Endothelial cell (in vitro differentiated cells): ENCODE results near the gene PHAF1. TPM values are rescaled to one million over a fixed set of nuclear protein-coding genes. Genes with fewer than 3 reads are reported as not detected.

Source experiments
- DNase-seq: peaks from one replicate; pipeline ENCODE4 v3.0.0; 2021; ENCODE audit warnings: low spot score
- H3K27ac Mint-ChIP-seq: one replicate; pipeline ENCODE4 v1.8.0; 2021; ENCODE audit warnings: mixed read lengths, inconsistent platforms; ENCODE audit not compliant: unreplicated experiment
- H3K27me3 Mint-ChIP-seq: one replicate; pipeline ENCODE4 v1.8.0; 2021; ENCODE audit warnings: mild to moderate bottlenecking, moderate library complexity, mixed read lengths, inconsistent platforms; ENCODE audit not compliant: unreplicated experiment
- H3K36me3 Mint-ChIP-seq: one replicate; pipeline ENCODE4 v1.8.0; 2021; ENCODE audit warnings: mild to moderate bottlenecking, low read depth, mixed read lengths, inconsistent platforms; ENCODE audit not compliant: unreplicated experiment
- H3K4me1 Mint-ChIP-seq: one replicate; pipeline ENCODE4 v1.8.0; 2021; ENCODE audit warnings: mild to moderate bottlenecking, mixed read lengths, inconsistent platforms; ENCODE audit not compliant: unreplicated experiment
- H3K4me3 Mint-ChIP-seq: one replicate; pipeline ENCODE4 v1.8.0; 2021; ENCODE audit warnings: mild to moderate bottlenecking, mixed read lengths, inconsistent platforms; ENCODE audit not compliant: unreplicated experiment
- H3K9me3 Mint-ChIP-seq: one replicate; pipeline ENCODE4 v1.8.0; 2021; ENCODE audit warnings: mixed read lengths, inconsistent platforms; ENCODE audit not compliant: unreplicated experiment
- CTCF ChIP-seq: fragments of 200-600 bp; sonication (generic); IDR thresholded peaks from one replicate; pipeline ENCODE4 v1.5.0; 2021; ENCODE audit warnings: antibody characterized with exemption; ENCODE audit not compliant: unreplicated experiment
- total RNA-seq: library from RNA; stranded (reverse); fragmentation: NEBNext Ultra II Directional; extraction: Animal tissue kit (Norgen Biotek cat#: 25700); gene quantifications from one replicate; pipeline ENCODE4 v1.2.1, GENCODE V29; 2021; ENCODE audit not compliant: unreplicated experiment

PHAF1 gene
- total RNA-seq, 1 donor from 2014 or later, result 17.7 TPM

GRCh38 chr16:67077871-67078270 is 31.9 kb upstream of the PHAF1 start:
- no peak overlapping the region for H3K4me3 Mint-ChIP-seq
- H3K27me3 Mint-ChIP-seq, result no peaks in the 10 kb centered on the region
- no peaks in the 10 kb centered on the region for H3K4me1 Mint-ChIP-seq
- no peaks in the 10 kb centered on the region for H3K9me3 Mint-ChIP-seq
- H3K27ac Mint-ChIP-seq, result no peak overlapping the region
- TF ChIP-seq CTCF, result no peak
- H3K36me3 Mint-ChIP-seq, result no peaks in the 10 kb centered on the region
- DNase-seq, result no peak

- H3K27me3 Mint-ChIP-seq, result no peaks in the 10 kb centered on the region
- peaks cover 5% of the 10 kb centered on the region for H3K36me3 Mint-ChIP-seq
- H3K27ac Mint-ChIP-seq, result no peak overlapping the region
- H3K4me3 Mint-ChIP-seq, result no peak overlapping the region
- H3K4me1 Mint-ChIP-seq, result no peaks in the 10 kb centered on the region
- no peak for DNase-seq
- no peak for TF ChIP-seq CTCF
- no peaks in the 10 kb centered on the region for H3K9me3 Mint-ChIP-seq
These were observed 27.6 kb upstream of the PHAF1 start for GRCh38 chr16:67082100-67082499.

- Mint-ChIP-seq H3K27ac (no peak overlapping the region), H3K27me3 (no peaks in the 10 kb centered on the region), H3K4me1 (no peaks in the 10 kb centered on the region), H3K9me3 (no peaks in the 10 kb centered on the region), H3K36me3 (peaks cover 5% of the 10 kb centered on the region), H3K4me3 (no peak overlapping the region)
- DNase-seq, result no peak
- no peak for TF ChIP-seq CTCF
These were observed 26.9 kb upstream of the PHAF1 start for GRCh38 chr16:67082891-67083290.

- DNase-seq, result no peak
- no peaks in the 10 kb centered on the region for H3K9me3 Mint-ChIP-seq
- no peak for TF ChIP-seq CTCF
- H3K4me3 Mint-ChIP-seq, result no peak overlapping the region
- no peaks in the 10 kb centered on the region for H3K27me3 Mint-ChIP-seq
- peaks cover 5% of the 10 kb centered on the region for H3K36me3 Mint-ChIP-seq
- no peak overlapping the region for H3K27ac Mint-ChIP-seq
- no peaks in the 10 kb centered on the region for H3K4me1 Mint-ChIP-seq
These were observed 25.3 kb upstream of the PHAF1 start for GRCh38 chr16:67084345-67085028.

GRCh38 chr16:67086822-67087221 is 22.9 kb upstream of the PHAF1 start:
- H3K4me1 Mint-ChIP-seq, result no peaks in the 10 kb centered on the region
- no peaks in the 10 kb centered on the region for H3K9me3 Mint-ChIP-seq
- H3K27ac Mint-ChIP-seq, result peak overlapping the region; percentile 0
- peaks cover 5% of the 10 kb centered on the region for H3K36me3 Mint-ChIP-seq
- DNase-seq, result no peak
- H3K4me3 Mint-ChIP-seq, result no peak overlapping the region
- no peaks in the 10 kb centered on the region for H3K27me3 Mint-ChIP-seq
- no peak for TF ChIP-seq CTCF
